ENCODE data around the gene SF3B4.

SF3B4 gene

DNA sequence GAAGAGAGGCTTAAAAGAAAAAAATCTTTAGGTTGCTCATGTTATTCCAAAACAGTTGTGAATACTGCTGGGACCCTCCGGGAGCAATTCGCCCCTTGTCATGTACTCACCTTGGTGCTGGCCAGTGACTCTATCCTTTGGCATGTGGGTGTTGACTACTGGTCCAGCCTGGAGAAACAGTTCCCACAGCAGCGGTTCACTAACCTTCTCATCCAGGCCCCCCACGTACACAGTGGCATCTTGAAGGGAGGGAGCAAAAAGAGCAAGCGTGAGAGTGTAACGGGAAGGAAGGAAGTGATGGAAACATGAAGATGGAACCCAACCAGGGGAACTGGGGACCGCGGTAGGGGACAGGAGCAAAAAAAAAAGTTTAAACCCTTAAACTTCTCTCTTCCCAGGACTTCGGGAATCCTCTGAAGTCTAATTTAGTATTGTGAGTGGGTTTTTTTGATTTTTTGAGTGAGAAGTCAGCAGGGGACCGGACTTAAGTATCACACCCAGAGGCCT lies 494 bp downstream of the SF3B4 start:
- no peak for TF ChIP-seq JUND (IDR thresholded peaks at IDR 0.05; ENCODE audit: low read depth)
- DNase-seq (ENCODE audit: low read depth in 1 of 2, low spot score in 1 of 2), result no peak
- in situ Hi-C loops (cut with HindIII; ENCODE audit: low pct_unique_long_range_greater_than_20kb, low sequenced_read_pairs), result no loop called here

GRCh38 chr1:149926296-149926695 lies 1.3 kb downstream of the SF3B4 start:
- DNase-seq (ENCODE audit: low read depth in 1 of 2, low spot score in 1 of 2), result no peak
- in situ Hi-C loops (cut with HindIII; ENCODE audit: low pct_unique_long_range_greater_than_20kb, low sequenced_read_pairs), result no loop called here
- no peak for TF ChIP-seq JUND (IDR thresholded peaks at IDR 0.05; ENCODE audit: low read depth)

- in situ Hi-C loops (cut with HindIII; ENCODE audit: low pct_unique_long_range_greater_than_20kb, low sequenced_read_pairs), result no loop called here
- no peak for DNase-seq (ENCODE audit: low read depth in 1 of 2, low spot score in 1 of 2)
- no peak for TF ChIP-seq JUND (IDR thresholded peaks at IDR 0.05; ENCODE audit: low read depth)
Measured at GRCh38 chr1:149925751-149926150, 1.9 kb downstream of the SF3B4 start.

DNA sequence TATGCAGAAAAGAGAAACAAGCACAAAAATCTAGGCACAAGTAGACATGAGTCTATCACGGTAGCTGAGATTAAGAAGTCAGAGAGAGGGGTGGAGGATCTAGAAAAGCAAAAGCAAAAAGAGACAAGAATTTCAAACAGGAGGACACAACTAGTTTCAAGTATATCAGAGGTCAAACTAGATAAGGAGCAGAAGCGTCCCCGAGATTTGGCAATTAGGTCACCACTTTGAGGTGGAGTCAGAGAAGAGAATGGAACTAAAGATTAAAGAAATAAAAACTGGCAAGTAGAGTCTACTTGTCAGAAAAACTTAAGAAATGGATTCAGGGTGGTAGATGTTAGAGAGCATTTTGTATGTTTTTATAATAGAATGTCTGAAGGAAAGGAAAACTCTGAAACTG lies 2.3 kb downstream of the SF3B4 start:
- no peak for DNase-seq (ENCODE audit: low read depth in 1 of 2, low spot score in 1 of 2)
- no peak for TF ChIP-seq JUND (IDR thresholded peaks at IDR 0.05; ENCODE audit: low read depth)
- in situ Hi-C loops (cut with HindIII; ENCODE audit: low pct_unique_long_range_greater_than_20kb, low sequenced_read_pairs), result no loop called here

- in situ Hi-C loops (cut with HindIII; ENCODE audit: low pct_unique_long_range_greater_than_20kb, low sequenced_read_pairs), result no loop called here
- no peak for TF ChIP-seq JUND (IDR thresholded peaks at IDR 0.05; ENCODE audit: low read depth)
- no peak for DNase-seq (ENCODE audit: low read depth in 1 of 2, low spot score in 1 of 2)
Measured at GRCh38 chr1:149923626-149924025, 4.0 kb downstream of the SF3B4 start.

GRCh38 chr1:149917571-149918144 lies 9.9 kb downstream of the SF3B4 start, which contains the start of gene SV2A:
Gene SV2A, minus strand, starts transcription at chr1:149917844. Its CDS starts 4,004 bp downstream, at chr1:149913840.
- in situ Hi-C loops (cut with HindIII; ENCODE audit: low pct_unique_long_range_greater_than_20kb, low sequenced_read_pairs), result no loop called here
- no peak for DNase-seq (ENCODE audit: low read depth in 1 of 2, low spot score in 1 of 2)
- no peak for TF ChIP-seq JUND (IDR thresholded peaks at IDR 0.05; ENCODE audit: low read depth)

- DNase-seq (ENCODE audit: low read depth in 1 of 2, low spot score in 1 of 2), result no peak
- TF ChIP-seq JUND (IDR thresholded peaks at IDR 0.05; ENCODE audit: low read depth), result no peak
- in situ Hi-C loops (cut with HindIII; ENCODE audit: low pct_unique_long_range_greater_than_20kb, low sequenced_read_pairs), result no loop called here
Measured at GRCh38 chr1:149916898-149917252, 10.7 kb downstream of the SF3B4 start.

DNA sequence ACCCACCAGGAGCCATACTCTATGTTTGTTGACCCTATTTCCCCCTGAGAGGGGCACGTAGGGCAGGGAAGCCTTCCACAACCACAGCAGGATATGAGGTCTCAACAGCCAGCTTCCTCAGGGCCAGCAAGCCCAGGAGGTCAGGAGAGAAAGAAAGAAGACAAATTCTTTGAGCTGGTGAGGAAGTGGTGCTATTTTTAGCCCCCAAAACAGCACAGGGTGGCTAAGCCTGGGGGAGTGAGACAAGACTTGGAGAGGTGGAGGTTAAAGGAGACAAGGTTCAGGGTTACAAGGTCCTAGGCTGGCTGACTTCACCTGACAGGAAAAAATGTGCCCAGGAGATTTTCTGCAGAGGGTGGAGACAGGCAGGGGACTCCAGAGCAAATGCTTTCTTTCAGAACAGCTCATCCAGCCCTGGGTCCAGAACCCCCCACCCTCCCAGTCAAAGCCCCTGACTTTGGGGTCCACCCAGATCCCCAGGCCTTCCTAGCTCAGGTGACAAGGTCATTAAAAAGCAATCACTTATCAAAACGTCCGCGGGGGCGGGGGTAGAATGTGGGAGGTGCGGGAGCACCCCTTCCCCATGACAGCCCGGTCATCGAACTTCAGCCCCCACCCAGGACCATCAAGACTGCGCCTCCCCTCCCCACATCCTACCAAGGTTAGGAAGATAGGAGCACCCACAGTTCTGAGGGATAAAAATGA lies 11.3 kb downstream of the SF3B4 start:
- in situ Hi-C loops (cut with HindIII; ENCODE audit: low pct_unique_long_range_greater_than_20kb, low sequenced_read_pairs), result no loop called here
- no peak for DNase-seq (ENCODE audit: low read depth in 1 of 2, low spot score in 1 of 2)
- TF ChIP-seq JUND (IDR thresholded peaks at IDR 0.05; ENCODE audit: low read depth), result no peak

DNA sequence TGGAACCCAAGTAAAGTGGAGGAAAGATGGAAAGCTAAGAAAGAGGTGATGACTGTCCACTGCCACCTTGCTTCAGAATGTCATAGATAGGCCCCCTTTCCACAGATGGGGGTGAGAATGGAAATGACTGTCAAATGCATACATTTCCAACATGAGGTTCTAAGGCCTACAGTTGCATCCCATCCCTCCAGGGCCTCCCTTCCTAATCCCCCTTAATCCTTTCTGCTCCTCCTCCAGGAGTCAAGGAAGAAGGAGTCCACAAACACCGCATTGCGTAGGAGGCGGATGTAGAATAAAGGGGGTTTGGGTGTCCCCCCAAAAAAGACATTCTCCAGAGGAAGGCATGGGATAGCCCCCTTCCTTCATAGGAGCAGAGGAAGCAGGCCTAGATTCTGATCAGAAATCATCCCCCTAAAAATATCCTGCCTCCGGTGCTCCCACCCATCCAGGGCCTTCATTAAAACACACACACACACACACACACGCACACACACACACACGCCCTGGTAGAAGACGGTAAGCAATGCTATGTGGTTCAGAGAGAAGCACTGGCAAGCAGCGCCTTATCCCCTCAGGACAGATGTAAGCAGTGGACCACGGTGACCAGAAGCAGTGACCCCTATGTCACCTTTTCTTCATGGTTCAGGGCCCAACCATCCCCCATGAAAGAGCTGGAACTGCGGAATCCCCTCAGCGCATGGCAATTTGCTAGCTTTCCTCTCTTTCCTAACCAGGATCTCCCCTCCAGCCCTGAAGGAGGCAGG lies 12.0 kb downstream of the SF3B4 start:
- DNase-seq (ENCODE audit: low read depth in 1 of 2, low spot score in 1 of 2), result no peak
- in situ Hi-C loops (cut with HindIII; ENCODE audit: low pct_unique_long_range_greater_than_20kb, low sequenced_read_pairs), result no loop called here
- TF ChIP-seq JUND (IDR thresholded peaks at IDR 0.05; ENCODE audit: low read depth), result no peak

DNA sequence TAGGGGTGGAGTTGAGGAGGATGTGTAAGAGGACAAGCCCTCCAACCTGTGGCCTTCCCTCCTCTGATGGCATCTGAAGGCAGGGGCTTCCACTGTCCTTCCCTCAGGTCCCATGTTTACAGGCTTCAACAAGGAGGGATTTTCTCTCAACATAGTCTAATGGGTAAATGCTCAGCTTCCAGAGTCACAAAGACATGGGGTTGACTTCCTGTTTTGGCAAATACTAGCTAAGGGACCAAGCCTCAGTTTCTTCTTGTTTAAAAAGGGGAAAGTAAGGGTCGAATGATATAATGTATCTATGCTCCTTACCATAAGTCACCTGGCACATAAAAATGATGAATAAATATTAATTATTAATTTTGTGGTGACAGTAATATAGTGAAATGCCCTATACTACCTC lies 13.1 kb downstream of the SF3B4 start:
- in situ Hi-C loops (cut with HindIII; ENCODE audit: low pct_unique_long_range_greater_than_20kb, low sequenced_read_pairs), result no loop called here
- no peak for TF ChIP-seq JUND (IDR thresholded peaks at IDR 0.05; ENCODE audit: low read depth)
- DNase-seq (ENCODE audit: low read depth in 1 of 2, low spot score in 1 of 2), result no peak

GRCh38 chr1:149906570-149907075 lies 21.0 kb downstream of the SF3B4 start:
- DNase-seq (ENCODE audit: low read depth in 1 of 2, low spot score in 1 of 2), result no peak
- TF ChIP-seq JUND (IDR thresholded peaks at IDR 0.05; ENCODE audit: low read depth), result no peak
- in situ Hi-C loops (cut with HindIII; ENCODE audit: low pct_unique_long_range_greater_than_20kb, low sequenced_read_pairs), result no loop called here

GRCh38 chr1:149903836-149904491 lies 23.6 kb downstream of the SF3B4 start:
- no peak for TF ChIP-seq JUND (IDR thresholded peaks at IDR 0.05; ENCODE audit: low read depth)
- DNase-seq (ENCODE audit: low read depth in 1 of 2, low spot score in 1 of 2), result no peak
- in situ Hi-C loops (cut with HindIII; ENCODE audit: low pct_unique_long_range_greater_than_20kb, low sequenced_read_pairs), result no loop called here

Measured in T47D (cell line).